SK-N-MC (cell line): Measurements from ENCODE around the gene ASCC2.

Source experiments
- EZH2 ChIP-seq: fragments of 200-600 bp; sonication (generic); IDR thresholded peaks from one replicate; pipeline ENCODE4 v1.6.1; 2017; ENCODE audit warnings: antibody characterized with exemption
- FOXP2 ChIP-seq: optimal IDR thresholded peaks from 2 replicates; pipeline ENCODE3; 2011; ENCODE audit warnings: mild to moderate bottlenecking, moderate library complexity; ENCODE audit not compliant: insufficient read depth; ENCODE audit errors: extremely low read length, control extremely low read depth

DNA sequence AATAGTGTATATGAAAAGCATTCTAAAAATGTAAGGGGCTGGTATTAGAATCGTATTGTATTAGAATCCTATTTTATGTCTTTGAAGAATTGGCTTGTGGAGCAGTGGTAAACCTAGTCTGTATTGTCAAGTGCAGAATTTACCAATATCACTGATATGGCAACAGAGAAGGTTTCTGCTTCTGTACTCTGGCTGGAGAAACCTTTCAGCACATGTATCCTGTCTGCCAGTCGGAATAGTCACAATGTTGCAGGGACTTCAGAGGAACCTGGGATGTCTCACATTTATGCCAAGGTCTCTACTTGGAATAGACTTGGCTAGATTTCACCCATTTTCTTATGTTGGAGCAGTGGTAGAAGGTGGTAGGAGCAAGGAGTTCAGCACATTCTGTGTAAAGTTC is 49.3 kb upstream of the ASCC2 start:
- no peak for TF ChIP-seq FOXP2
- no peak for TF ChIP-seq EZH2
